HepG2 (cell line): ENCODE data around the gene PPP1R8. TPM values are rescaled to one million over a fixed set of nuclear protein-coding genes. Genes with fewer than 3 reads are reported as not detected.

Experiments
- ARNT ChIP-seq: fragments of 450-650 bp; IDR thresholded peaks from 2 replicates; pipeline ENCODE4 v1.6.1; 2017
- HDAC6 ChIP-seq: fragments of 200-600 bp; sonication (generic); IDR thresholded peaks from 2 replicates; pipeline ENCODE4 v1.7.0; 2017; ENCODE audit warnings: mild to moderate bottlenecking, antibody characterized with exemption, low read length, low read depth
- HNF4G ChIP-seq, 2 experiments: sonication (generic) in 1 of 2; formaldehyde crosslinking in 1 of 2; IDR thresholded peaks; 2 replicates each; pipeline versions ENCODE4 v1.4.0 to v1.6.1; 2011 to 2020; ENCODE audit warnings: borderline replicate concordance in 2 of 2, low read depth in 2 of 2, mild to moderate bottlenecking in 2 of 2, low read length in 1 of 2, missing genetic modification reagents in 1 of 2, moderate library complexity in 1 of 2
- NFAT5 ChIP-seq: sonication (generic); formaldehyde crosslinking; IDR thresholded peaks from 2 replicates; pipeline ENCODE4 v1.4.0; 2020; ENCODE audit warnings: missing genetic modification reagents
- U2AF2 ChIP-seq: fragments of 200-400 bp; formaldehyde crosslinking; IDR thresholded peaks from 2 replicates; pipeline ENCODE4 v1.6.1; 2017; ENCODE audit warnings: low read depth, mild to moderate bottlenecking, low read length
- ZKSCAN8 ChIP-seq: IDR thresholded peaks from 2 replicates; pipeline ENCODE4 v1.6.1; 2016; ENCODE audit warnings: borderline replicate concordance, missing genetic modification reagents, missing compliant biosample characterization
- ZNF317 ChIP-seq: sonication (generic); formaldehyde crosslinking; IDR thresholded peaks from 2 replicates; pipeline ENCODE4 v1.5.0; 2020; ENCODE audit warnings: mild to moderate bottlenecking, missing genetic modification reagents
- polyA plus RNA-seq, 8 experiments: library from polyadenylated mRNA; depleted of rRNA in 3 of 8; stranded (reverse) in 7 of 8; unstranded in 1 of 8; fragments of >200 nt; fragmentation: Illumina TruSeq in 4 of 8; extraction: Trizol in 4 of 8; gene quantifications; 2 replicates each; pipeline versions ENCODE4 v1.2.1 to v1.2.3, GENCODE V29; 2011 to 2016; ENCODE audit warnings: low read depth in 4 of 8, missing spikeins in 1 of 8, mixed read lengths in 1 of 8; ENCODE audit not compliant: insufficient read depth in 1 of 8
- total RNA-seq, 5 experiments: library from RNA; depleted of rRNA; stranded (reverse); fragments of >200 nt; fragmentation: Illumina TruSeq; extraction: Trizol; gene quantifications; 2 replicates each; pipeline ENCODE4 v1.2.3, GENCODE V29; 2016; ENCODE audit warnings: low read depth in 1 of 5
- TF ChIP-seq, protein P1 (sequence below): sonication (generic); formaldehyde crosslinking; IDR thresholded peaks from 2 replicates; pipeline ENCODE4 v1.4.0; 2020; ENCODE audit warnings: missing genetic modification reagents
- TF ChIP-seq, protein P2 (sequence below): sonication (generic); formaldehyde crosslinking; IDR thresholded peaks from 2 replicates; pipeline ENCODE4 v1.8.1; 2023; ENCODE audit warnings: mild to moderate bottlenecking, missing genetic modification reagents

Gene PPP1R8
- total and polyA plus RNA-seq, 2 of the 13 experiments (the other 11 are each of a cell fraction or from before 2014, with no cell fraction given) = 38.3 to 62.2 TPM

DNA sequence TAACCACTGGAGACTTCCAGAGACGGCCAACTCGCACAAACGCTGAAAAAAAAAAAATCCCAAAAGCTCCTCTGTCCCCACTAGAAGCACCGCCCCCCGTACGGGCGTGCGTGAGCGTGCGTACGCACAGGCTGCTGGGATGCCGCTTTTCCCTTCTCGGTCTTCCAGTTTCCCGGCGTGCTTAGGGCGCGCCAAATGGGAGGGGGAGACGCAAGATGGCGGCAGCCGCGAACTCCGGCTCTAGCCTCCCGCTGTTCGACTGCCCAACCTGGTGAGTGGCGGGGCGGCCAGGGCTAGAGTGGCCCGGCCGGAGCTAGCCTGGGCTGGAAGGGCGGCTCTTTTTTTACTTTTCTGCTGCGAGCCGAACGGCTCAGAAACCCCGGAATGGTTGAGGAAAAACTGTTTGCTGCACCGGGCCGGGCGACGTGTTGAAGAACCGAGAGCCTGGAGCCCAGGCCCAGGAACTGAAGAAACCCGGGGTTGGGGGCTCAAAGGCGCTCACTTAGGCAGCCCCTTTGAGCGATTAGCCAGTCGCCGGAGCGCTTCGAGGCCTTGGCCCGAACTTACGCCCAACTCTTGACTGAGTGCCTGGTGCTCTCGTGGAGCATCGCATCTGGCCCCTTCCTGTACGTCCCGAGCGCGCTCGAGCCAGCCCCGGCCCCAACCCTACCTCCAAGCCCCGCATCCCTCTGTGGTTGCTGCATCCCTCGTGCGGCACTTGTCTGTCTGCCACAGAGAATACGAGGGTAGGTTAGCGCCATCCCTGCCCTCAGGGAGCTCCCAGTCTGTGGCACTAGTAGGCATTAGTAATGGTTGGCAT is at the start of gene PPP1R8 (continued):
- TF ChIP-seq, protein P1, sequence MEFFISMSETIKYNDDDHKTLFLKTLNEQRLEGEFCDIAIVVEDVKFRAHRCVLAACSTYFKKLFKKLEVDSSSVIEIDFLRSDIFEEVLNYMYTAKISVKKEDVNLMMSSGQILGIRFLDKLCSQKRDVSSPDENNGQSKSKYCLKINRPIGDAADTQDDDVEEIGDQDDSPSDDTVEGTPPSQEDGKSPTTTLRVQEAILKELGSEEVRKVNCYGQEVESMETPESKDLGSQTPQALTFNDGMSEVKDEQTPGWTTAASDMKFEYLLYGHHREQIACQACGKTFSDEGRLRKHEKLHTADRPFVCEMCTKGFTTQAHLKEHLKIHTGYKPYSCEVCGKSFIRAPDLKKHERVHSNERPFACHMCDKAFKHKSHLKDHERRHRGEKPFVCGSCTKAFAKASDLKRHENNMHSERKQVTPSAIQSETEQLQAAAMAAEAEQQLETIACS (CRISPR knock-in tag) = no peak
- TF ChIP-seq HNF4G (IDR thresholded peaks at IDR 0.05; ENCODE audit: borderline replicate concordance, low read depth, low read length) (no peak), HNF4G (CRISPR knock-in tag; IDR thresholded peaks at IDR 0.05; ENCODE audit: borderline replicate concordance, low read depth) (0 out of 2 replicates have a peak, but pooled peaks have one; percentile 44), NFAT5 (no peak), ZNF317 (no peak), ZKSCAN8 (CRISPR knock-in tag) (no peak; the same call in 1 of the 2 replicates), HDAC6 (no peak), U2AF2 (no peak), ARNT (no peak)
- TF ChIP-seq, protein P2, sequence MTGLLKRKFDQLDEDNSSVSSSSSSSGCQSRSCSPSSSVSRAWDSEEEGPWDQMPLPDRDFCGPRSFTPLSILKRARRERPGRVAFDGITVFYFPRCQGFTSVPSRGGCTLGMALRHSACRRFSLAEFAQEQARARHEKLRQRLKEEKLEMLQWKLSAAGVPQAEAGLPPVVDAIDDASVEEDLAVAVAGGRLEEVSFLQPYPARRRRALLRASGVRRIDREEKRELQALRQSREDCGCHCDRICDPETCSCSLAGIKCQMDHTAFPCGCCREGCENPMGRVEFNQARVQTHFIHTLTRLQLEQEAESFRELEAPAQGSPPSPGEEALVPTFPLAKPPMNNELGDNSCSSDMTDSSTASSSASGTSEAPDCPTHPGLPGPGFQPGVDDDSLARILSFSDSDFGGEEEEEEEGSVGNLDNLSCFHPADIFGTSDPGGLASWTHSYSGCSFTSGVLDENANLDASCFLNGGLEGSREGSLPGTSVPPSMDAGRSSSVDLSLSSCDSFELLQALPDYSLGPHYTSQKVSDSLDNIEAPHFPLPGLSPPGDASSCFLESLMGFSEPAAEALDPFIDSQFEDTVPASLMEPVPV (CRISPR knock-in tag) = no peak
